HG02938 (cell line): ENCODE data around the gene DEF6.

Experiments used
- ATAC-seq: cut with Tn5 transposase; IDR thresholded peaks from one replicate; pipeline ENCODE4 v1.9.1; 2021; ENCODE audit warnings: mild to moderate bottlenecking, moderate library complexity; ENCODE audit not compliant: unreplicated experiment

The DEF6 gene

GRCh38 chr6:35370124-35370741 lies 72.6 kb downstream of the DEF6 start:
- no peak for ATAC-seq

- ATAC-seq = no peak
Observed at GRCh38 chr6:35370785-35371493, 73.3 kb downstream of the DEF6 start.
